Dendritic cell treated with granulocyte-macrophage colony-stimulating factor and Interleukin-4, amounts not matched to agents 40 ng/mL and 50 ng/mL, for 4 days (primary cell): ENCODE results near the gene ELP2.

ENCODE experiments used
- H3K27ac Mint-ChIP-seq: one replicate; pipeline ENCODE4 v1.8.0; 2022; ENCODE audit warnings: mild to moderate bottlenecking, mixed read lengths
- H3K27me3 Mint-ChIP-seq: one replicate; pipeline ENCODE4 v1.8.0; 2022; ENCODE audit warnings: mild to moderate bottlenecking, mixed read lengths
- H3K36me3 Mint-ChIP-seq: one replicate; pipeline ENCODE4 v1.8.0; 2022; ENCODE audit warnings: low read depth, mixed read lengths
- H3K4me1 Mint-ChIP-seq: one replicate; pipeline ENCODE4 v1.8.0; 2022; ENCODE audit warnings: low read depth, mixed read lengths
- H3K4me3 Mint-ChIP-seq: one replicate; pipeline ENCODE4 v1.8.0; 2022; ENCODE audit warnings: mild to moderate bottlenecking, moderate library complexity, mixed read lengths
- H3K9me3 Mint-ChIP-seq: one replicate; pipeline ENCODE4 v1.8.0; 2022; ENCODE audit warnings: mixed read lengths
- intact Hi-C: fragments of 100-400 bp; cut with micrococcal nuclease; formaldehyde crosslinking; loops from one replicate; pipeline ENCODE4 v1.15.0; 2022

ELP2 gene

GRCh38 chr18:36212301-36213171 lies 82.8 kb downstream of the ELP2 start:
- no peak overlapping the region for H3K4me3 Mint-ChIP-seq
- peaks cover 33% of the 10 kb centered on the region for H3K36me3 Mint-ChIP-seq
- H3K27ac Mint-ChIP-seq = no peak overlapping the region
- intact Hi-C loops = no loop called here
- H3K9me3 Mint-ChIP-seq = peaks cover 12% of the 10 kb centered on the region
- H3K4me1 Mint-ChIP-seq = no peaks in the 10 kb centered on the region
- H3K27me3 Mint-ChIP-seq = no peaks in the 10 kb centered on the region

- Mint-ChIP-seq H3K36me3 (peaks cover 24% of the 10 kb centered on the region), H3K27ac (no peak overlapping the region), H3K9me3 (no peaks in the 10 kb centered on the region), H3K4me3 (no peak overlapping the region), H3K27me3 (no peaks in the 10 kb centered on the region), H3K4me1 (no peaks in the 10 kb centered on the region)
- intact Hi-C loops = no loop called here
Observed at GRCh38 chr18:36214811-36215210, 85.1 kb downstream of the ELP2 start.

GRCh38 chr18:36215577-36215976 lies 85.9 kb downstream of the ELP2 start:
- no peaks in the 10 kb centered on the region for H3K4me1 Mint-ChIP-seq
- H3K27ac Mint-ChIP-seq = no peak overlapping the region
- H3K36me3 Mint-ChIP-seq = peaks cover 24% of the 10 kb centered on the region
- H3K9me3 Mint-ChIP-seq = no peaks in the 10 kb centered on the region
- no peaks in the 10 kb centered on the region for H3K27me3 Mint-ChIP-seq
- H3K4me3 Mint-ChIP-seq = no peak overlapping the region
- intact Hi-C loops = no loop called here

- intact Hi-C loops = no loop called here
- no peaks in the 10 kb centered on the region for H3K9me3 Mint-ChIP-seq
Observed at GRCh38 chr18:36217348-36217747, 87.6 kb downstream of the ELP2 start.

GRCh38 chr18:36229188-36229587 lies 99.5 kb downstream of the ELP2 start:
- Mint-ChIP-seq H3K4me3 (no peak overlapping the region), H3K27ac (no peak overlapping the region), H3K36me3 (peaks cover 26% of the 10 kb centered on the region), H3K27me3 (no peaks in the 10 kb centered on the region), H3K4me1 (no peaks in the 10 kb centered on the region), H3K9me3 (peaks cover 68% of the 10 kb centered on the region)
- intact Hi-C loops = no loop called here

More at GRCh38 chr18:36217348-36217747, 87.6 kb downstream of the ELP2 start:
- no peaks in the 10 kb centered on the region for H3K4me1 Mint-ChIP-seq
- H3K27me3 Mint-ChIP-seq = no peaks in the 10 kb centered on the region
- H3K27ac Mint-ChIP-seq = no peak overlapping the region
- no peak overlapping the region for H3K4me3 Mint-ChIP-seq
- H3K36me3 Mint-ChIP-seq = peaks cover 18% of the 10 kb centered on the region
